GM19023 (cell line): ENCODE measurements around the gene SH3BP1.
"Not testable (repeated sequence)": the region's sequence is repeated elsewhere in the genome, so short reads cannot be mapped to it uniquely, and the experiment has no call there.

Experiments
- ATAC-seq: cut with Tn5 transposase; IDR thresholded peaks from one replicate; pipeline ENCODE4 v1.9.1; 2021; ENCODE audit warnings: mild to moderate bottlenecking, moderate library complexity; ENCODE audit not compliant: unreplicated experiment

Gene SH3BP1

DNA sequence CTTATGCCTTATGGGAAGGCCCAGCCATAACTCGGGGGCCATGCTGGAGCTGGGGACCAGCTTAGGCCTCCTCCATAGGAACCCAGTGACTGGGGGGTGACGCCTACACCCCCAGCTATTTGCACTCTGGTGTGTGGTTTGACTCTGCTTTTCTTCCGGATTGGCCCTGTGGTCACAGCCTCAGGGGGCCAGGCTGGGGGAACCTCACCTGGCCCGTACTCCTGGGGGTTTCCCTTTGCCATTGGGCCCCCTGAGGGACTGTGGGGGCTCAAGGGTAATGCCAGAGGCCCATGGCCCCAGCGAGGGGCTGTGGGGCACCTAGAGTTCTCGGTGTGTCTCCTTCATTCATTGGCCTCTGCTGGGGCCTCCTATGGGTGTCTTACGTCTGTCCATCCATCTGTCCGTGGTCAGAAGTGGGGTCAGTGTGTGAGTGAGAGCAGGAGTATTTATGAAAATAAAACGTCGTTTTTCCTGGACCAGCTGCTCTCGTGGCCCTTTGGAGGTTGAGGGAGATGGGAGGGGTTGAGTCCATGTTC lies 6.3 kb upstream of the SH3BP1 start:
- peak; percentile 58 for ATAC-seq

DNA sequence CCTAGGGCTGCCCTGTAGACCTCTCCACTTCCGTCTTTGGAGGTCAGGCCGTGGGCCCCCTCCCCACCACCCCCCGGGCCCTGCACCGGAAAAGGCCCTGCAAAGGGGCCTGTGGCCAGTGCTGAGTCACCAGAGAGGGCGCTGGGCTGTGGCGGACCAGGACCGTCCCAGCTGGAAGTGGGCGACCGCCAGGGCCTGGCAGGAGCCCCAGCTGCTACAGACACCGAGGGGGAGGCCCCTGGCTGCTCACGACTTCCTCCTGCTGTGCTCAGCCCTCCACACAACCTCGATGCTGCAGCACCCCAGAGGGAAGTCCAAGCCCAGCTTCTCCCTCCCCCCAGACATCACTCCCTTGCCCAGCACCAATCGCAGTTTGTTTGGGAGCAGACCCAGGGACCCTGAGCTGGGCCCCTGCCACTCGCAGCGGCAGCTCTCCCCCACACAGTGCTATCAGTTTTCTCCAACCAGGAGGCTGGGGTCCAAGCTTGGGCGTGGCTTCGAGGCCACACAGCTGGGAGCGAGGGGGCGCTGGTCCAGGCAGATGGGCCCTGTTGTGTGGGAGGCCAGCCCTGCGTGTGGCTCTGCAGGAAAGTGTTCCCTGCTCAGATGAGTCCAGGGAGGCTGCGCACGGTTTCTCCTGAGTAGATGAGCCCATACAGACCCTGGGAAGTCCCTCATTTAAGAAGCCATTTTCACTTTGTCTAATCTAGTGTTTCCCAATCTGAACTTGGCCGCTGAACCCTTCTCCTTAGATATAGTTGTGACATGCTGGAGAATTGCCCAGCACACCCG lies 5.6 kb upstream of the SH3BP1 start:
- peak; percentile 51 for ATAC-seq

DNA sequence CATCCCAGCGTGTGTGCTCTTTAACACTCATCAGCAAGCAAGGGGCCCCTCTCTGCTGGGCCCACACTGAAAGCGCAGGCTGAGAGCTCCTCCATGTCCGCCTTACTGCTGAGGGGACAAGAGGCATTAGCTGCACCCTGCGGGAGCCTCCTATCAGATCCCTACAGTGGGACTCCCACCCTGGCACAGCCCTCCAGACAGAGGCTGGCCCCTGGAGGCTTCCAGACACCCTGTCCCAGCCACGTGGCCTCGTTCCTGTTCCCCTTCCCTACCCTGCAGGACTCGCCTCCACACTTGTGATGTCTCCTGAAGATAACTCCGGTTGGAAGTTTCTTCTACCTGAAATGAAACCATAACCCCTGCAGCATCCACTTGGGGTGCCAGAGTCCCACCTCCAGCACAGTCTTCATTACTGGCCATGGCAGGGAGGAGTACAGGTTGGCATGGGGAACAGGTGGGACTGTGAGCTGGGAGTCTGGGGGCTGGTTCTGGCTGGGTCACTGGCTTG lies 5.0 kb upstream of the SH3BP1 start:
- ATAC-seq = no peak

DNA sequence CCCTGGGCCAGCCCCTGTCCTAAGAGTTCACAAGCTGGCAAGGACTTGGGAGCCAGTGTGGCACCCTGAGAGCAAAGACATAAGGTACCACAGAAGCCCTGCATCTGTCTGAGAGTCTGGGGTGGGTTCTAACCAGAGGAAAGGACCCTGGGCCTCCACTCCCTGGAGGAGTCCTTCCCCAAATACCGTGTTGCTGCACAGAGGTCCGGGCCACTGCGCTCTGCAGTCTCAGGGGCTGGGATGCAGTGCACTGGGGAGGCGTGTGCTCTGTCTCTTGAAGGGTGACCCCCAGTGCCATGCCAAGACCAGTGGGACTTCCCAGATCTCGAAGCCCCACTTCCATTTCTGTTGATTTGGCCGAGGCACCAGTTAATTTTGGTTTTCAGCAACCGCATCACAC lies 4.3 kb upstream of the SH3BP1 start:
- ATAC-seq = no peak

DNA sequence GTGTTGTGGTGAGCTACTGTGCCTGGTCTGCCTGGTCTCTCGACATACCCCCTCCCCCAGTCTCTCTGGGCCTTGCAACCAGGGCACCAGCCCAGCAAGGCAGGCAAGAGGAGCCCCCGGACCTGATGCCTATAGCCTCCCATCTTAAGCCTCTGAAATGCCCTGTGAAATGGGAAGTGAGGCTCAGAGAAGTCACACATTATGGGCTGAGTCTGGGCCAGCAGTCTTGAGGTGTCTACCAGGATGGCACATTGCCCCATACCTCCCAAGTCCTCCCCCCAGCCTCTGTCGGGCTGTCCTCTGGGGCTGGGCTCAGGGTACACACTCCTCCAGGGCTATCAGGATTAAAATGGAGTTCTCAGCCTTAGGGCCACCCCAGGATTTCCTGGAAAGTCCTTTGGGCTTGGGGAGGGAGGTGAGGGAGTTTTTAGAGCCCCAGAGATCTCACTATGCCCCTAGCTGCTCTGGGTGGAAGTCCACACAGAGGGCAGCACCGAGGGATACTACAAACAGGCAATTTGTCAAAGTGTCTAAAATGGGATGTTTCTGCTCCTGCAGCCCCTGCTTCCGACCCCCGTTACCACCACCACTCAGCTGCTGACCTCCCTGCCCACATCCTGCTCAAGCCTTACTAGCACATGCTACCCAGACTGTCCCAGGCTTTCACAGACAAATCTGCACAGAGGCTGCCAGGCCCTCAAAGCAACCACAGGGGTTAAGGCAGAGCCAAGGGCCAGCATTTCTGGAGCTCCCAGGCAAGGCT lies 3.1 kb upstream of the SH3BP1 start:
- ATAC-seq = no peak

DNA sequence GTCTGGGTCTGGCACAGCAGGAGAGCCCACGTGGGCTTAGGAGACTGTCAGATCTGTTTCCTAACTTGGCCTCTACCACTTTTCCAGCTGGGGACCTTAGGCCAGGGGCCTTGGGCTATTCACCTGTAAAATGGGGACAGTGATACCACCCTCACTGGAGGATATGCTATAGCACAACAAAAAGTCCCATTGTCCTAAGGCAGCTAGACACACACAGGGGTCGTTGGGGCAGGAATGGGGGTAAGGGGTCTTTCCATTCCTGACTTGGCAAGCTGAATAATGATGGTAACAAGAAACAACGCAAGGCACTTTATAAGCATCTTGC lies 2.6 kb upstream of the SH3BP1 start:
- no peak for ATAC-seq

DNA sequence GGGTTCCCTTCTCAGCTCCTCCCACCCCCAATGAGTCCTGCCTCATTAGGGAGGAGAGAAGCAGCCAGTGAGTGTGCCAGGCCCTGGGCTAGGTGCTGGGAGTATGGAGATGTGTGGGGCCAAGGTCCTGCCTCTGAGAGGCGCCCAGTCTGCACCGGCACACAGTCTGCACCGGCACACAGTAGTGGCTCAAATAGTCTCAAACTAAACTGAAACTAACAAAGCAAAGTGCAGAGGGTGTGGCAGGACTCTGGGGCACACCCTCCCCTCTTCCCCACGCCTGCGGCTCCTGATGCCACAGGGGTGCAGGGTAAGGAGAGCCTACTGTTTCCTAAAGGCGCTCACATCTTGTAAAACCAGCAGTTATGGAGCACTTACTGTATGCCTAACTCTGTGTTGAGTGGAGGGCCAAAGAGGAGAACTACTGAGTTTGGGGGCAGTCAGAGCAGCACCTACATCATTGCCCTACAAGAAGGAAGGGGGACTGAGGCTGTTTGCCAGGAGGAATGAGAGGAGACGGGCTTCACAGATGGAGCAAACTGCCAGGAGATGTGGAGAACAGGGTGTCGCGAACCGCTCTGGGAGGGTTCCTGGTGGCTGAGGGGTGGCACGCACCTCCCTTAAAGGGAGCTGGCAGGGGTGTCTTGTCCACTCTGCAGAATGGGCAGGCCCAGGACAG lies 939 bp upstream of the SH3BP1 start:
- no peak for ATAC-seq

DNA sequence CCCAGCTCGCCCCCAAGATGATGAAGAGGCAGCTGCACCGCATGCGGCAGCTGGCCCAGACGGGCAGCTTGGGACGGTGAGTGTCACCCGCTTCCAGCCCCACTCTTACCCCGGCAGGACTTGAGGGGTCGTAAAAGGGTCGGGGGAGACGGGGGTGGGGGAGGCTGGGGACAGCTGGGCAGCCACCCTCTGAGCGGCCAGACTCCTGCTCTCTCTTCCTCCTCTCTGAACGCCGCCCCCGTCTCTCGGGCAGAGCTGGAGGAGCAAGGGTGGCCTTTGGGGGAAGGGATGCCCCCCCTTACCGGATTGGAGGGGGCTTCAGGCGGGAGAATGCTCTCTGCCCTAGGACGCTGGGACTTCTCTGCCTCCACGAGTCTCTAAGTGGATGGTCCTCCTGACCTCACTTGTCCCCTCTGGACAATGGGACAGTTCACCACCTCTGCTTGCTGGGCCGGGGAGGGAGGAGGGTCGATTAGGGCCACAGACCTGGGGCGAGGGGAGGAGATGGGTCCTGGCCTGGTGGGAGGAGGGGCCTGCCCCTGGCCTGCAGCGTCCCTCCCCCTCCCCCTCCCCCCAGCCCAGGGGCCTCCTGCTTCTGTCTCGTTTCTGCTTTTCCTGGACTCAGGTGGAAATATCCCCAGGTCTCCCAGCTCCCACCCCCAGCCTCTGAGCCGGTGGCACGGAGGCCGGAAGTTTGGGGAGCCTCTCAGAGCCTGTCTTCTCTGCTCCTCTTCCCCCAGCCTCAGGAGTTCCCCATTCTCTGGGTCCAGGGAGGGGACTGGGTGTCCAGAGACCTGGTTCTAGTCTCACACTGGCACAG lies 512 bp downstream of the SH3BP1 start:
- ATAC-seq = no peak

DNA sequence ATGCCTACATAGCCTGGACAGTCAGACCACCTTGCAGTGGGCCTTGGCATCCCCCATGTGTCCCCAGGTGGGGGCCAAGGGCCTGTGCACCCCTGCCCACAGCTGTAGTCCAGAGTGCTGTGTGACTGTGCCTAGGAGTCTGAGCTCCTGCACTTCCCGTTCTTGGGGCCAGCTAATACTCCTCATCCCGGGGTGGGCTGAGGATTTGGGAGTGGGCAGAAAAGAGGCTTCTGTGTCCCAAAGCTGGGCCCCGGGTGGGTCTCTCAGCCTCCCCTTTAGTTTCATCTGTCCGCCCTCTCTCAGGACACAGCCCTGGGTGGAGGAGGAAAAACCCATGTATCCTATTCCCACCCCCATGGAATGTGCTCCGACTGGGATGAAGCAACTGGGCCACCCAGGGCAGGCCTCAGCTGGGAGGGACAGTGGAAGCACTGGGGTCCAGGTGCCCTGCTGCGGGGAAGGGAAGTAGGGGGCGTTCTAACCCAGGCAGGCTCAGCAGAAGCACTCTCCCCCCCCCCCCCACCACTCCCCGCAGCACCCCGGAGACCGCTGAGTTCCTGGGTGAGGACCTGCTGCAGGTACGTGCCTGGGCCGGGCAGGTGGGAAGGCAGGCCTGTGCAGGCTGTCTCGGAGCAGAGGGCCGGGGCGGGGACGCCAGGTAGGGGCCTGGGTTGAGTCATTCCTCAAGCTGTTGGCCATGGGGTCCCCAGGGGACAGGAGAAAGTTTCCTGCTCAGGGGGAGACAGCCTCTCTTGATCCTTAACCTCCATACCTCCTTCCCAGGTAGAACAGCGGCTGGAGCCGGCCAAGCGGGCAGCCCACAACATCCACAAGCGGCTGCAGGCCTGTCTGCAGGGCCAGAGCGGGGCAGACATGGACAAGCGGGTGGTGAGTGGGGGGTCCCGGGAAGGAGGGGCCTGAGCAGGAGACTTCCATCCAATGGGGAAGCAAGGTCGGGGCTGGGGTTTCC lies 1.4 kb downstream of the SH3BP1 start:
- ATAC-seq = no peak

DNA sequence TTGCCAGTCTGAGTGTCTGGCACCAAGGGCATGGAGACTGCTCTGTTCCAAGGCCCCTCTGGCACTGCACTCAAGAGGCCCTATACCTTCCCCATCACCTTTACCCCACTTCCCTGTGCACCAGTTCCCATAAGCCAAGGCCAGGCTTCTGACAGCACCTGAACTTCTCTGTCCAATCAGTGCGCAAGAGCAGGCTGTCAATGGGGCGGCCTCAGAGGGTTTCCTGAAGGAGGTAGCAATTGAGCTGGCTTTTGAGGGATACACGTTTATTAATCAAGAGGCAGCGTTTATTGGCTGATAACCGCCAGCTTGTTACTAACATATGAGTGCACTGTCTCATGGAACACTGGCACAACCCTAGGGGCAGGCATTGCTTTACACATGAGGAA lies 2.1 kb downstream of the SH3BP1 start:
- no peak for ATAC-seq

DNA sequence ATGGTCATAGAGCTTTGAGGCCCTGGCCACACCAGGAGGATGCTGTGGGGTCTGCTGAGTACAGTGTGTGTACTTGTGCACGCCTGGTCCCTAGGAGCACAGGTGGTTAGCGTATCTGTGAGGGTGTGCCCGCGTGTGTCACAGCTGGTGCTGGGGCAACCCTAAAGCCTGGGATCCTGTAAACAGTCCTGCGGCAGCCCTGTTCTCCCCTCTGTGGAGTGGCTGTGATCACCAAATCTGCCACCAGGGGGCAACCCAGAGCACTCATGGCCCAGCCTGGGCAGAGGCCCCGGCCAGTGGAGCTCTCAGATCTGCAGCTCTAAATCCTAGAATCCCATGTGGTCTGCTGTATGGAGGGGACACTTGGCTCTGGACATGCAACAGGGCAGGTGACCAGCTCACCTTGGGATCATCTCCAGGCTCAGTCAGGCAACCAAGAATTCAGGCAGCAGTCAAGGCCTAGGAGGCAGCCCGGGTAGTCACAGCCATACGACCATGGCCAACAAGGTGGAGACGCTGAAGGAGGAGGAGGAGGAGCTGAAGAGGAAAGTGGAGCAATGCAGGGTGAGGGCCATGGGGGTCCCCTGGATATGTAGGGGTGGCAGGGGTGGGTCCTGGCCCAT lies 3.9 kb downstream of the SH3BP1 start:
- ATAC-seq = no peak

DNA sequence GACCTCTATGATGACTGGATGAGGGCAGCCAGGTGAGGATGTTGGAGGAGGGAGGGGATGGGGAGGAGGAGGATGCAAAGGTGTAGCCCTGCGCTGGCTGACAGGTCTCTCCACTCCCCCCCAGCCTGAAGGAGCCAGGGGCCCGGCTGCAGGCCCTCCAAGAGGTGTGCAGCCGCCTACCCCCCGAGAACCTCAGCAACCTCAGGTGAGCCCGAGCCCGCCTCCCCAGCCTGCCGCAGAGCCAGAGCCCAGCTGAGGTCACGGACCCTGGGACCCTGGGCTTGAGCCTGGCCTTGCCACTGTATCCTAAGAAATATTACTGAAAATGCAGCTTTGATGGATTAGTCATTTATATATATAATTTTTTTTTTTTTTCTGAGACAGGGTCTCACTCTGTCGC lies 7.8 kb downstream of the SH3BP1 start:
- ATAC-seq = no peak

DNA sequence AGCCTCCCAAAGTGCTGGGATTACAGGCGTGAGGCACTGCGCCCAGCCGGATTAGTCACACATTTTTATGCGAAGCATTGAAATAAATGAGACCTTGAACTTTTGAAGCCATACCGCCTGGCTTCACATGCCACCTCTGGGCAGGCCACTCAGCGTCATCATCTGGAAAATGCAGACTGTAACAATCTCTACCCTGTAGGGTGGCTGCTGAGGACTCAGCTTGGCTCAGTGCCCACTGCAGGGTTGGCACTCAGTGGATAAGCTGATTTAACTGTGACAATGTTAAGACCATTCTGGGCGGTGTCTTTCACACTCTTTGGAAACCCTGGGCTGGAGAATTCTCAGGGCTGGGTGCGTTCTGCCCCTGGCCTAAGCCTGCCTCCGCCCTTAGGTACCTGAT lies 8.5 kb downstream of the SH3BP1 start:
- no peak for ATAC-seq

DNA sequence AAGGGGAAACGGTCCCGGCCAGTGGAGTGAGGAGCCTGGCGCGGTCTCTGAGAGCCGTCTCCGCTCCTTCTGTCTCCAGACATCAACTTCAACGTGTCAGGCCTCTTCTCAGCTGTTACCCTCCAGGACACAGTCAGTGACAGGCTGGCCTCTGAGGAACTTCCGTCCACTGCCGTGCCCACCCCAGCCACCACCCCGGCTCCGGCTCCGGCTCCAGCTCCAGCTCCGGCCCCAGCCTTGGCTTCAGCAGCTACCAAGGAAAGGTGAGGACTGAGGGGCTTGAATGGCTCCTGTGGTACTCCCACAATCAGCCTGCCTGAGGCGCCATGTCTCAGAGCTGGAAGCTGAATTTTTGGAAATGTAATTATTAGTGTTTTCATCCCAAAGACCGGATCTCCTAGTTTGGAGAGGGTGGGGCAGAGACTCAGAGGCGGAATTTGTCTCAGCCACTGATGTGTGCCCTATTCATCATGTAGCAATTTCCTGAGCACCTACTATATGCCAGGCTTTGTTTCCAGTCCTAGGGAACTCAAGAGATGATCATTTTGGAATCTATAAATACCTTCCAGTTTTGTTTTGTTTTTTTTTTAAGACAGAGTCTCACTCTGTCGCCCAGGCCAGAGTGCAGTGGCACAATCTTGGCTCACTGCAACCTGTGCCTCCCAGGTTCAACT lies 11.1 kb downstream of the SH3BP1 start:
- no peak for ATAC-seq

DNA sequence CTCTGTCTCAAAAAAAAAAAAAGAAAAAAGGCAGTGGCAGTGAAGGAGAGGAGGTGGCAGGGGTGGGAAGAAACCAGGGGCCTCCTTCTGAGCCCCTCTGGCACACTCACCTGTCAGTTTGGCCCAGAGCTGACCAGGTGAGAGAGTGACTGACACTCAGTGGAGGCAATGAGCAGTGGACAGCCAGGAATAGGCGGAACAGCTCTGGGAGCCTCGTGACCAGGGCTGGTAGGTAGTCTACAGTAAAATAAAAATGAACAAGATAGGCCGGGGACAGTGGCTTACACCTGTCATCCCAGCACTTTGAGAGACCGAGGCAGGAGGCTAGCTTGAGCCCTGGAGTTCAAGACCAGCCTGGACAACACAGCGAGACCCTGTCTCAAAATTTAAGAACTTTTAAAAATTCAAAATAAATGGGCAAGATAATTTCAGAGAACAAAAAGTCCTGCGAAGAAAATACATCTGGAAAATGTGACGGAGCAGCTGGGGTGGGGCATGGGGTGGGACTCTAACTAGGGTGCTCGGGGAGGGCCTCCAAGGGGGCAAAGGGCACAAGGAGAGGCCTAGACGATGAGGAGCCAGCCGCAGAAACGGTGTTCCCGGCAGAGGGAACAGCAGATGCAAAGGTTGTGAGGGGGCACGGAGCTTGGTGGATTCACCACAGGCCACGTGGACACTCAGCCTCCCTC lies 15.2 kb downstream of the SH3BP1 start:
- ATAC-seq = no peak

DNA sequence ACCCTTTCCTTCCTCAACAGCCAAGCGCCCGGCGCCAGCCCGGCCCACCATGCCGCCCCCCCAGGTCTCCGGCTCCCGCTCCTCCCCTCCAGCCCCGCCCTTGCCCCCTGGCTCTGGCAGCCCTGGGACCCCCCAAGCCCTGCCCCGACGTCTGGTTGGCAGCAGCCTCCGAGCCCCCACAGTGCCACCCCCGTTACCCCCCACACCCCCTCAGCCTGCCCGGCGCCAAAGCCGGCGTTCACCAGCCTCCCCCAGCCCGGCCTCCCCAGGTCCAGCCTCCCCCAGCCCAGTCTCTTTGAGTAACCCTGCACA lies 15.7 kb downstream of the SH3BP1 start:
- ATAC-seq = no peak

DNA sequence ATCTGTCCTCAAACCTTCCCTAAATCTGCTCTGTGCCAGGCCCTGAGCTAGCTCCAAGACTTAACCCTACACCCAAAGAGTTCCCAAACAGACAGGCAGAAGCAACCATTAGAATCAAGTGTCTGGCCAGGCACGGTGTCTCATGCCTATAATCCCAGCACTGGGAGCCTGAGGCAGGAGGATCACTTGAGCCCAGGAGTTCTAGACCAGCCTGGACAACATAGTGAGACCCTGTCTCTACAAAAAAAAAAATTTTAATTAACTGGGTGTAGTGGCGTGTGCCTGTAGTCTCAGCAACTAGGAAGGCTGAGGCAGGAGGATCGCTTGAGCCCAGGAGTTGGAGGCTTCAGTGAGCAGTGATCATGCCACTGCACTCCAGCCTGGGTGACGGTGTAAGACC lies 17.1 kb downstream of the SH3BP1 start:
- not testable (repeated sequence) for ATAC-seq

DNA sequence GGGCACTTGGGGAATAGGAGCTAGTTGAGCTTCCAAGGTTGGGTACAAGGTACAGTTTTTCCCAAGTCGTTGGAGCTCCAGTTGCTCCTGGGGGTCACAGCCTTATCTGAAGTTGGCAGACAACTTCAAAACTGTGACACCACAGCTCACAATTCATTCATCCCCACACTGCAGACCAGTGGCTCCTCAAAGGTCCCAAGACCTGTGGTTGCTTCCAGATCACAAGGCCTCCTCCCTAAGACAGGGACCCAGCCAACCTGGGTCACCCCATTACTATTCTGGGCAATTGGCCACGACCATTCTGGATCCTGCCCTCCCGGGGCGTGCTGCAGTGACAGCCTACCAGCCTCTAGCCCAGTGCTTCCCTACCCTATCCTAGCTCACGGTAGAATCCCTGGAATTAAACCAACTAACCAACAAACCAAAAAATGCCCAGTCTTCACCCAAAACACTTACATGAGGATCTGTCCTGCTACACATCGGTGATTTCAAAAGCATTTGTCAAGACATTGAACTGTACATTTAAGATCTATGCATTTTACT lies 18.2 kb downstream of the SH3BP1 start:
- ATAC-seq = no peak
